Left cardiac atrium (tissue), 4 donors: Measurements from ENCODE around the gene NMUR1. TPM values are rescaled to one million over a fixed set of nuclear protein-coding genes. Genes with fewer than 3 reads are reported as not detected.

Experiments
- ATAC-seq, 2 donors: fragments of 200-7000 bp; cut with Tn5 transposase; one replicate each; pipeline ENCODE4 v1.9.1; 2020; ENCODE audit warnings: mild to moderate bottlenecking in 2 of 2, moderate library complexity in 2 of 2
- DNase-seq: peaks from one replicate; pipeline ENCODE4 v3.0.0-alpha.2; 2020
- intact Hi-C, 2 donors: fragments of 100-400 bp; cut with DNase I; formaldehyde crosslinking; loops; one replicate each; pipeline versions ENCODE4 v1.14.1 to v1.15.1; 2022 to 2023
- total RNA-seq, 2 donors: library from RNA; stranded (reverse); fragmentation: NEBNext Ultra II Directional; extraction: Animal tissue kit (Norgen Biotek cat#: 25700); gene quantifications; one replicate each; pipeline ENCODE4 v1.2.1, GENCODE V29; 2021
- donor health status: DM: no; HTN: yes; CAD: no.
- donor health status: DM: no; HTN: yes; CAD: no; lungs with severe emphysema.
- donor health status: DM: yes; HTN: yes; CAD: no.
- donor health status: Dilated cardiomyopathy.

The NMUR1 gene
- total RNA-seq, 2 donors from 2014 or later, result 0.34 to 0.74 TPM

- intact Hi-C loops, result loop anchor here in 1 of 2 donors (5.0 kb wide), 1 partner anchor 90 kb away; no protein-coding TSS in a partner anchor
- ATAC-seq (no peak), DNase-seq (no peak)
Observed at GRCh38 chr2:231512222-231512621, 18.0 kb downstream of the NMUR1 start.

- no peak for ATAC-seq
- DNase-seq, result no peak
- intact Hi-C loops, result no loop called here
Observed at GRCh38 chr2:231503766-231504165, 26.5 kb downstream of the NMUR1 start.

DNA sequence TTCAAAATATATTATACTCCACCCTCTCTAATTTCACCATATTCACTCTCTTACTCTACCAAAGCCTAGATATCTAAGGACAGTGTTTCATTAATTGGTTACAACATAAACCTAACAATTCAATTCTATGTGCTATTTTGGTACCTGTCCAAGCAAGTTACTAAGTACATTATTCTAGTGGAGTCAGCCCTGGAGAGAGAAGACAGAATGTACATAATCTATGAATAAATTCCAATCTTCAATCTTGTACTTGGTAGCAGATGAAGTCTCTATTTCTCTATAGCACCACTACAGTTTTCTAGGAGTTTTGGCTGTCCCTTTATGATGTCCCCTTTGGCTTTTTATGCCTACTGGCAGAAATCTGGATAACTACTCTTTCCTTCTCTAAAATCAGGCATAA, 27.6 kb downstream of the NMUR1 start:
- DNase-seq, result no peak
- intact Hi-C loops, result no loop called here
- ATAC-seq, result no peak

DNA sequence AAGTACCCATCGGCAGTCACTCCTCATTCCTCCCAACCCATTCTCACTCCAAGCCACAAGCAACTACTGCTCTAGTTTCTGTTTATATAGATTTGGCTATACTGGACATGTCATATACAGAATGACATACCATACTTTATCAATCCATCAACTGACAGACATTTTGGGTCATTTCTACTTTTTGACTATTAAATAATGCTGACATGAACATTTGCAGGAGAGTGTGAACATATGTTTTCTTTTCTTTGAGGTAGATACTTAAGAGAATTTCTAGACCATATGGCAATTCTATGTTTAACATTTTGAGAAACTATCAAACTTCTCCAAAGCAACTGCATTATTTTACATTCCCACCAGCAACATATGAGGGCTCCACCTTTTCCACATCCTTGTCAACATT, 32.6 kb downstream of the NMUR1 start:
- intact Hi-C loops, result no loop called here
- DNase-seq (no peak), ATAC-seq (no peak)

DNA sequence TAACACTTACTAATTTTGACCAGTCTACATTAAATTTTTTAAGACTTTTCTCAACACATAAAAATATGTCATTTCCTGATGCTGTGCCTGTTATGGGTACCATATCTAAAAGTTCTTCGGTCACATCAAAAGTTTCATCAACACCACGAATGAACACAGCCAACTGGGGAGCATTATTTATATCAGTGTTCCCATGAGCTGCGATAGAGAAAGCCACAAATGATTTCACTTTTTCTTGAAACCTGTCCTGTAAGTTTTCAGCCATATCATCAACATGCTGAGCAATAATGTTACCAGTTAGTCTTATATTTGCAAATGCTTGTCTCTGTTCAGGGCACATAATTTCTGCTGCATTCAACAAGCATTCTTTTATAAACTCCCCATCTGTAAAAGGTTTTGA, 35.6 kb downstream of the NMUR1 start:
- intact Hi-C loops, result no loop called here
- ATAC-seq, result no peak

GRCh38 chr2:231490801-231491200, 39.4 kb downstream of the NMUR1 start:
- ATAC-seq (no peak), DNase-seq (no peak)
- intact Hi-C loops, result no loop called here

More for the DNA sequence above, 35.6 kb downstream of the NMUR1 start:
- DNase-seq, result no peak

GRCh38 chr2:231489990-231490389, 40.3 kb downstream of the NMUR1 start:
- DNase-seq, result no peak
- no peak for ATAC-seq
- intact Hi-C loops, result no loop called here

GRCh38 chr2:231488331-231488730, 41.9 kb downstream of the NMUR1 start:
- DNase-seq, result no peak
- ATAC-seq, result no peak
- intact Hi-C loops, result no loop called here

- intact Hi-C loops, result no loop called here
- ATAC-seq, result no peak
- no peak for DNase-seq
Observed at GRCh38 chr2:231486851-231487596, 43.2 kb downstream of the NMUR1 start.

DNA sequence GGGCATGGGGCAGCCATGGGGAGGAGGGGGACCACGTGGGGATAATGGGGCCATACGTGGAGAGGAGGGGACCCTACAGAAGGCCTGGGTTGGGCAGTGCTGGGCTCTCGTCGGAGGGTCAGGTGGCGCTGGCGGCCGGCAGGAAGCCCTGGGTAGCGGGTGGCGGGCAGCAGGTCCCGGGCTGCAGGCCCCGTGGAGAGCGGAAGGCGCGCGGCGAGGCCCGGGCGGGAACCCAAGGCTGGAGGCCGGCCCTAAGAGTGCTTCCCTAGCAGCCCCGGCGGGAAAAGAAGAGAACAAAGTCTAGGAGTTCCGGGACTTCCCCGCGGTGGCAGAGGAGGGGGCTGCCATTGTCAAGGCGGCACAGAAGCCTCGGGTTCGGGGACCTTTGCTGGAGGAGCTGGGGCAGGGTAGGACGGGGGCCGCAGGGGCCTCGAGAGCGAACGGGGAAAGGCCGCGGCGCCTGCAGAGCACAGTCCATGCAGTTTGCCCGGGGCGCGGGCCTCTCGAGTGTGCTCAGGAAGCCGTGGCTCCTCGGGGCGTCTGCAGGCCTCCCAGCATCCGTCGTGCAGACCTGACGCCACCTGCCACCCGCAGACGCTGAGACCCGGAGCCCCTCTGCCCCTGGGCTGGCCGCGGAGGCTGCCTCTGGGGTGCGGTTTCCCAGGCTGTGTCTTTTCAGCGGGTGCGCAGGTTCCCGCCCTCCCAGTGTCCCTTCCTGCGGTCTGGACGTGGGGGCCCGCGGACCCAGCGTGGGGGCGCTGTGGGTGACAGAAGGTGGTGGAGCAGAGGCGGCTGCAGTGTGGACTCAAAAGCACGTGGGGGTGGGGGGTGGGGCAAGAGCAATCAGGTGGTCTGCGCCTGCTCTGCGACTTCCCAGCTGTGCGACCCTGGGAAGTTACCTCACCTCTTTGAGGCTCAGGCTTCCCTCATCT, 46.6 kb downstream of the NMUR1 start:
- peak; percentile 66 to 81 for ATAC-seq
- intact Hi-C loops, result no loop called here
- DNase-seq, result peak; percentile 58

GRCh38 chr2:231482806-231483391, 47.3 kb downstream of the NMUR1 start:
- ATAC-seq (peak; percentile 95 to 96), DNase-seq (peak; percentile 82)
- intact Hi-C loops, result no loop called here

DNA sequence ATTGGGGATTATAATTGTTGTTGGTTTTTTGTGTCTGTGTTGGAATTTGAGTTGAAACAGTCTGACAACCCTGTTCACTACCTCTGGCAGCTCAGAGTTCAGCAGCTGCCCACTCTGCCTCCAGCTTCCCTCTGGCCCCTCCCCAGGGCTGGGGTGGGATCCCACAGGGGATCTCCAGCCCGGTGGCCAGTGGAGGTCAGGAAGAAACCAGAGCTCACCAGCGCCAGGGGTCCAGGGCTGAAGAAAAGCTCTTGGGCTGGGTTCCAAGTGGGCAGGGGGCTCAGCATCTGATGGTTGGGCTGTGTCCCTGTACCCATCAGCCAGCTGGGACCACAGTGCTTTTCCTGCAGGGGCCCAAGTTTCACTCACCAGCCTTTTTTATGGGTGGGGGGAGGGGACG, 49.5 kb downstream of the NMUR1 start:
- DNase-seq (no peak), ATAC-seq (no peak)
- intact Hi-C loops, result no loop called here

DNA sequence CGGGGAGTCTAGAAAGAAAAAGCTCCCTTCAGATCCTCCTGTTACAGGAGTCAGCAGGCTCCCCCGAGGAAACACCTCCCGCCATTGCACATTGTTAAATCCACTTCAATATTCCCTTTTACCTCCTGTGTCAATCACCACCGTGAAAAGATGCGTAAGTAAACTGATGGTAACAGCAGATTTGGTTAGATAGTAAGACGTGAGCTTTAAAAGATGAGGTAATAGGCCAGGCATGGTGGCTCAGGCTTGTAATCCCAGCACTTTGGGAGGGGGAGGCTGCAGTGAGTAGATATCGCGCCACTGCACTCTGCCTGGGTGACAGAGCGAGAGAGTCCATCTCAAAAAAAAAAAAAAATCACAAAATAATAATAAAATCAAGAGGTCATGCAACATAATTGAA, 50.8 kb downstream of the NMUR1 start:
- ATAC-seq (no peak), DNase-seq (no peak)
- intact Hi-C loops, result no loop called here

DNA sequence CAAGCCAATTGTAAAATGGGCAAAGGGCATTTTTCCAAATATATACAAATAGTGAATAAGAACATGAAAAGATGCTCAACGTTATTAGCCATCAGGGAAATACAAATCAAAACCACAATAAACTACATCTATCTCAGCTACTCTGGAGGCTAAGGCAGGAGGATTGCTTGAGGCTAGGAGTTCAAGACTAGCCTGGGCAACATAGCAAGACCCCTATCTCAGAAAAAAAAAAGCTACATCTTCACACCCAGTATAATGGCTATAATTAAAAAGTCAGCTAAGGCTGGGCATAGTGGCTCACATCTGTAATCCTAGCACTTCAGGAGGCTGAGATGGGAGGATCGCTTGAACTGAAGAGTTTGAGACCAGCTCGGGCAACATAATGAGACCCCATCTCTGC, 53.3 kb downstream of the NMUR1 start:
- ATAC-seq, result no peak
- intact Hi-C loops, result no loop called here
- no peak for DNase-seq

DNA sequence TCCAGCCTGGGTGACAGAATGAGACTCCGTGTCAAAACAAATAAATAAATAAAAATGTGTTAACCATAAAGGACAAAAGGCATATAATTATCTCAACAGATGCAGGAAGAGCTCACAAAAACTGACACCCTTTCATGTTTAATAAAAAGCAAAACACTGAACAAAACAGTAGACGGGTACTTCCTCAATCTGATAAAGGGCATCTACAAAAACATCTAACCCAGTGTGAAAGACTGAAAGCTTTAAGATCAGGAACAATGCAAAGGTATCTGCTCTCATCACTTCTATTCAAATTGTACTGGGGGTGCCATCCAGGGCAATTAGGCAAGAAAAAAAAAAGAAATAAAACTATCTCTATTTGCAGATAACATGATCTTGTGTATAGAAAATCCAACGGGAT, 54.3 kb downstream of the NMUR1 start:
- intact Hi-C loops, result no loop called here
- ATAC-seq (no peak), DNase-seq (no peak)

Other genes with a start within 250 kb of the NMUR1 start
- 1 to 10 TPM; 4.5 to 8.0 TPM for gene B3GNT7, start 134.7 kb downstream of the NMUR1 start, total RNA-seq
- 100 to 1,000 TPM; 210 to 356 TPM for gene NCL, start 66.0 kb downstream of the NMUR1 start, total RNA-seq
- gene TEX44, start 62.4 kb upstream of the NMUR1 start, total RNA-seq, result not detected
- 100 to 1,000 TPM; 343 to 402 TPM for gene PTMA, start 178.1 kb upstream of the NMUR1 start, total RNA-seq